ENCODE results near the gene ZNF121. TPM values are rescaled to one million over a fixed set of nuclear protein-coding genes. Genes with fewer than 3 reads are reported as not detected.
"Not testable (repeated sequence)": the region's sequence is repeated elsewhere in the genome, so short reads cannot be mapped to it uniquely, and the experiment has no call there.

ZNF121 gene
- total RNA-seq: 31.5 TPM
- long read RNA-seq, partial matches to known transcripts: 1 of 4 reads
- long read RNA-seq, other reads (novel, unspliced or antisense): 2 of 4 reads

DNA sequence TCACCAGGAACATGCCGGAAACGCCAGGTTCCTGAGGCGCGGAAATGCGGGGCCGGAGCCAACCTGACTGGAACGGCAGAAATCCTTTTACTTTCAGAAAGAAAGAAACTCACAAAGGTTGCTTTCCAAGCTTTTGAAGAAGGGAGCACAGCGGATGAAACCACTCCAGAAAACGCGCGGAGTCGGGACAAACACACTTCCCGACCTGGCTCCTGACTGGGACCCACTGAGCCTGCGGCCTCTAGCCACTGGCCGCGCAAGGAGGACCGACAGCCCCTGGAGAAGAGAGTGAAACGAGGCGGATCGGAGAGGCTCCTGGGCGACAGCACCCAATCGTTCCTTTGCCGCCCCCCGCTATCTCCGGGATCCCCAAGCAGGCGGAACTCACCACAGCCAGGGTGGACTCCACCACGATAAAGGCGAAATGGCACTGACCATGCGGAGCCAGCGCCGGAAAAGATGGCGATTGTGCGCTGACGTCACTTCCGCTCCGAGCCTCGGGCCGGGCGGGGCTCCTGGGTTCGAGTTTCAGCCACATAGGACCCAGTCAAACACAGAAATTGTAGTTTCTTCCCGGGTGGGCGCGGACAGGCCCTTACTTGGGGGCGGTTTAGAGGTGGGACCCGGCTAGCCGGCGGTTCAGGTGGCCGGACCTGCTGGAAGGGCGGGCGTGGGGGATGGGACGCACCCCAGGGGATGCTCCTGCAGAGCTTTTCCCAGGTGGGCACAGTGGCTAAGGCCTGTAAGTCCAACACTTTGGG is at the start of gene ZNF121:
Gene ZNF121, minus strand, starts transcription at position 432 of the 761 bp plus-strand sequence. CDS start 16,407 bp downstream, outside the sequence.
- DNase-seq (ENCODE audit: low spot score): peak; percentile 94

DNA sequence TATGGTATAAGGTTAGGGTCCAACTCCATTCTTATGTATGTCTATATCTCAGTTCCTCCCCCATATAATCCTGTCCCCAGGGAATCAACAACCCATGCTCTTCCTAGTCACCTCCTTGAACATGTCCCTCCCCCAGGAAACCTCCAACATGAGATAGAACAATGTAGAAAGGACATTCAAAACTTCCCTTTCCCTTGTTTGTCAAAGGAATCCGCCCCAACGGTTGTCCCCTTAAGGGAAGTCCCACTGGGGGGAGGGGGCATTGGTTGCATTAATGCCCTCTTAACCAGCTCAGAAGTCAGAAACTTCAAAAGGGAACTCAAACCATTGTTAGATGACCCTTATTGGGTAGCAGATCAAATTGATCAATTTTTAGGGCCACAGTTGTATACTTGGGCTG is 43.6 kb upstream of the ZNF121 start:
- DNase-seq (ENCODE audit: low spot score): no peak

DNA sequence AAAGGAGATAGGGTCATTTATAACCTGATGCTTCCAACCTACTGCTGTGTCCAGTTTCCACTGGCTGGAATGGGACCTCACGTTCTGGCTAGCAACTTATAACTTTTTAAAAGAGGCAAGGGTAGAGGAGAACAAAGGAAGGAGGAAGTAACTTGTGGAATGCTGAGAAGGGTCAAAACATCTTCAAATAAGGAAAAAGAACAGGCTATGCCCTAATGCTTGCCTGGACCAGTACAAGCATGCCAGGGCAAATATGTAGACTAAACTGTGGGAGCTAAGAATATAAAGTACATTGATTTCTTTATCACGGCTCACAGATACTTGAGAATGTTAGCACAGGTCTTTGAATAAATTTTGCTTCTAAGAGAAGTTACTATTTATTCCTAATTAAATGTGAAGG is 38.2 kb upstream of the ZNF121 start:
- DNase-seq (ENCODE audit: low spot score): no peak

DNA sequence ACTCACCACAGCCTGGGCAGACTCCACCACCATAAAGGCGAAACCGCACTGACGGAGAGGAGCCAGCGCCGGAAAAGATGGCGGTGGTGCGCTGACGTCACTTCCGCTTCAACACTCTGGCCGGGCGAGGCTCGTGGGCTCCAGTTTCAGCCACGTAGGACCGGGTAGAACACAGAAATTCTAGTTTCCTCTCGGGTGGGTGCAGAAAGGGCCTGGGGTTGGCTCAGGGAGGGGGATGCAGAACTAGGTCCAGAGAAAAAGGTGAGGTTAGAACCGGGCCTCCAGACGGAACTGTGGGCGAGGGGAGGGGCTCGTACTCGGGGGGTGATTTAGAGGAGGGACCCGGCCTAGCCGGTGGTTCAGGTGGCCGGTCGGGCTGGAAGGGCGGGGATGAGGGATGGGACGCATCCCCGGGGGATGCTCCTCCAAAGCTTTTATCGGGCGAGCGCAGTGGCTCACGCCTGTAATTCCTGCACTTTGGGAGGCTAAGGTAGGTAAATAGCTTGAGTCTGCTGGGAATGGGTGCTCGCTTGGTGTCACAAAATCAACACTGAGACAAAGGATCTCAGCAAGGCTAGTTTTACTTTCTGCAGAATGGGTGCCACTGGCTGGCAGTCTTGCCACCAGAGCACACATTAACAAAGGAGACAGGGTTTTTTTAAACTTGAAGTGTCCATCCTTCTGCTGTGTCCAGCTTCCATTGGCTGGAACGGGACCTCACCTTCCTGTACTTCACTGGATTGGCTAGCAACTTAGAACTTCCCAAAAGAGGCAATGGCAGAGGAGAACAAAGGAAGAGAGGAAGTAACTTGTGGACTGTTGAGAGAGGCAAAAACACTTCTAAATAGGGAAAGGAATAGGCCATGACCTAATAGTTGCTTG is 37.1 kb upstream of the ZNF121 start, which contains the start of gene ZNF561:
Gene ZNF561, minus strand, starts transcription at position 77 of the 882 bp plus-strand sequence. CDS start 1,776 bp downstream, outside the sequence.
- DNase-seq (ENCODE audit: low spot score): peak; percentile 95

DNA sequence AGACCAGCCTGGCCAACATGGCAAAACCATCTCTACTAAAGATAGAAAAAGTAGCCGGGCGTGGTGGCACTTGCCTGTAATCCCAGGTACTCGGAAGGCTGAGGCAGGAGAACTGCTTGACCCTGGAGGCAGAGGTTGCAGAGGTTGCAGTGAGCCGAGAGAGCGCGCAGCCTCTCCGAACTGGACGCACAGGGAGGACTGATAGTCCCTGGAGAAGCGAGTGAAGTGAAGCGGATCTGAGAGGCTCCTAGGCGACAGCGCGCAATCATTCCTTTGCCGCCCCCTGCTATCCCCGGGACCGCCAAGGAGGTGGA is 36.5 kb upstream of the ZNF121 start:
- no peak for DNase-seq (ENCODE audit: low spot score)

DNA sequence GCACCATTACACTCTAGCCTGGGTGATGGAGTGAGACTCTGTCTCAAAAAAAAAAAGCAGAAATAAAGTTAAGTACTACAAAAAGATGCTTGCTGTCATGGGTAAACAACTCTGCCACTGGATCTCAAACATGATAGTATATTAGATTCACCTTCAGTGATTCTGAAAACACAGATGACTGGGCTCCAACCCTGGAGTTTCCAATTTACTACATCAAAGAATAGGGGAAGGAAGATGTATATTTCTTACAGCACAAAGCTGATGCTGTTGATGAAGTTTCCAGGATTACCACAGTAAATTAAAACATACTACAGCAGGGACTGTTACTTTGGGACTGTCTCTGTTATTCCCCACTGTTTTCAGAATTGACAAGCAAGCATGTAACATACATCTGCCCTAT is 31.5 kb upstream of the ZNF121 start:
- no peak for DNase-seq (ENCODE audit: low spot score)

DNA sequence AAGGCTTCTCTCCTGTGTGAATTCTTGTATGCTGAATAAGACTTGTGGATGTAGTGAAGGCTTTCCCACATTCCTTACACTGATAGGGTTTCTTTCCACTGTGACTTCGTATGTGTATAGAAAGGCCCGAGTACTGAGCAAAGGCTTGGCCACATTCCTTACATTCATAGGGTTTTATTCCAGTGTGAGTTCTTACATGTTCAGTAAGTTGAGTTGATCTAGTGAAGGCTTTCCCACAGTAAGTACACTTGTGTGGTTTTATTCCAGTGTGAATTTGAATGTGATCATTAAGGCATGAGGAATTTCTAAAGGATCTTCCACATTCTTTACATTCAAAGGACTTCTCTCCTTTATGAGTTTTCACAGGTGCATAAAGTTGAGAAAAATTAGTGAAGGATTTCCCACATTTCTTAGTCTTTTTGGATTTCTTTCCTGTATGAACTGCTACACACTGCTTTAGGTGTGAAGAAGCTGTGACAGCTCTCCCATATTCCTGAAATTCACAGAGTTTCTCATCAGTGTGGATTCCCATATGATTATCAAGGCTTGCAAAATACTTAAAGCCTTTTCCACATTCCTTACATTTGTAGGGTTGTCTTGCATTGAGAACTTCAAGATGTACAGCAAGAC is 26.3 kb upstream of the ZNF121 start:
- no peak for DNase-seq (ENCODE audit: low spot score)

DNA sequence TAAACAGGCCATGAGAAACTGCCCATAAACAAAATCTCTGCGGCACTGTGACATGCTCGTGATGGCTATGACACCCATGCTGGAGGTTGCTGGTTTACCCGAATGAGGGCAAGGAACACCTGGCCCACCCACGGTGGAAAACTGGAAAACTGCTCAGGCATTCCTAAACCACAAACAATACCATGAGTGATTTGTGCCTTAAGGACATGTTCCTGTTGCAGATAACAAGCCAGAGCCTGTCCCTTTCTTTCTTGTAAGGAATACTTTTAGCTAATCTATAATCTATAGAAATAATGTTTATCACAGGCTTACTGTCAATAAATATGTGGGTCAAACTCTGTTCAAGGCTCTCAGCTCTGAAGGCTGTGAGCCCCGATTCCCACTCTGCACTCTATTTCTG is 24.6 kb upstream of the ZNF121 start:
- no peak for DNase-seq (ENCODE audit: low spot score)

DNA sequence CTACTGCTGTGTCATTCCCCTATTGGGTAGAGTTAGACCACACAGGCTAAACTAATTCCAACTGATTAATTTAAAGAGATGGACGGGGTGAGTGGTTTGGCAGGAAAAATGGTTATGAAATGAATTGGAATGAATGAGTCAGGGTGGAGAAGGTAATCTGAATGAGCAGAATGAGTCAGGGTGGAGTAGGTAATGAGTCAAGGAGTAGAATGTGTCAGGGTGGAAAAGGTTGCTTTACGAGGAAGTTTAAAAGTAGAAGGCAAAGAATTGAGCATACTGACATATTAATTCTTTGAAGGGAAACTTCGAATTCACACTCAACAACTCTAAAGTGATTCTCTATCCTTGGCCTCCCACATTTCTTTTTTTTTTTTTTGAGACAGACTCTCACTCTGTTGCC is 12.7 kb upstream of the ZNF121 start:
- DNase-seq (ENCODE audit: low spot score): no peak

DNA sequence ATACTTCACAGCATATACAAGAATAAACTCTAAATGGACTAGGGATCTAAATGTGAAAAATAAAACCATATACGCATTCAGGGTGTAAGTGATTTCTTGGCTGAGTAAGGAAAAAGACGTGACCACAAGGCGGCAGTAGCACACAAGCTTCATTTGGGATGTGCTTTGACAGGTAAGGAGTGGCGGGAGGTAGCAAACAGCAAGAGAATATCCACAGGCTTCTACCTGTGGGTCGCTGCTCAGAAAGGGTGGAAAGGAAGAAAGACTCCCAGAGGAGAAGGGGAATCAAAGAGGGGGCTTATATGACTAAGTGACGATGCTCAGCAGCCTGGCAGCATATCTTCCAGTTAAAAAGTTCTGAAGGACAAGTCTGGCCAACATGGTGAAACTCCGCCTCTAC is 2.5 kb upstream of the ZNF121 start:
- no peak for DNase-seq (ENCODE audit: low spot score)

DNA sequence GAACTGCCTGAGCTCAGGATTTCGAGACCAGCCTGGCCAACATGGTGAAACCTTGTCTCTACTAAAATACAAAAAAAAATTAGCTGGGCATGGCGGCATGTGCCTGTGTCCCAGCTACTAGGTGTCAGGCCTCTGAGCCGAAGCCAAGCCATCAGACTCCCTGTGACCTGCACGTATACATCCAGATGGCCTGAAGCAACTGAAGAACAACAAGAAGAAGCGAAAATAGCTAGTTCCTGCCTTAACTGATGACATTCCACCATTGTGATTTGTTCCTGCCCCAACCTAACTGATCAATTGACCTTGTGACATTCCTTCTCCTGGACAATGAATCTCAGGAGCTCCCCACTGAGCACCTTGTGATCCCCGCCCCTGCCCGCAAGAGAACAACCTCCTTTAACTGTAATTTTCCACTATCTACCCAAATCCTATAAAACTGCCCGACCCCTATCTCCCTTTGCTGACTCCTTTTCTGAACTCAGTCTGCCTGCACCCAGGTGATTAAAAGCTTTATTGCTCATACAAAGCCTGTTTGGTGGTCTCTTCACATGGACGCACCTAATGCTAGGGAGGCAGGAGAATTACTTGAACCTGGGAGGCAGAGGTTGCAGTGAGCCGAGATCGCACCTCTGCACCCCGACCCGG is 2.1 kb downstream of the ZNF121 start:
- DNase-seq (ENCODE audit: low spot score): not testable (repeated sequence)

DNA sequence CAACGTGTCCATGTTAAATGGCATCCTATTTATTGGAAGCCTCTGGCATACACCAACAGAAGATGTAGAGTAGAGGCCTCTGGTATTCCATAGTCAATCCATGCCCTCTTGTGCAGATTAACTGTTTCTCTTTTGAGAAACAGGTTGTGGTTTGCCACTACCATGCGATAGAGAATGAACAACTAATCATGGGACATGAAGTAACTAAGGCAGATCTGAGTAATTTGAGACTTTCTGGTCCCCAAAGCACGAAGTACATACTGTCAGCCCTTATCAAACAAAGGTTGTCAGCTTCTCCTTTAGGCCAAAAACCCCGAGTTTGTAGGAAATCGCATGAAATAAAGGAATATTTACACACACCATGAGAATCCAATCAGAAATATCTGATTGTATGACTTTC is 3.6 kb downstream of the ZNF121 start:
- no peak for DNase-seq (ENCODE audit: low spot score)

DNA sequence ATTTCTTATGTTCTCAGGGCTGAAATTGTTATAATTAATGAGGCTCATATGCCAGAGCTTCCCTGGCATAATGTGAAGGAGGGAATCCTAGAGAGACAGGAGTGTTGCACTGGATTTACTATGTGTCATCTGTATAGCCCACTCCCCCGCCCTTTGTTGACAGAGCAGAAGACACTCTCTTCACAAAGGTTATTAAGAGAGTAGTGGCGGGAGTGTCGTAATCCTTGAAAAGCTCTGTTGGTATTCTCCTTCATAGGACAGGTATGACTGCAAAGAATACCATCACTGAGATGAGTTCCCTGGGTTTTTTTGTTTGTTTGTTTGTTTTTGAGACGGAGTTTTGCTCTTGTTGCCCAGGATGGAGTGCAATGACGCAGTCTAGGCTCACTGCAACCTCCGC is 14.0 kb downstream of the ZNF121 start:
- DNase-seq (ENCODE audit: low spot score): no peak

DNA sequence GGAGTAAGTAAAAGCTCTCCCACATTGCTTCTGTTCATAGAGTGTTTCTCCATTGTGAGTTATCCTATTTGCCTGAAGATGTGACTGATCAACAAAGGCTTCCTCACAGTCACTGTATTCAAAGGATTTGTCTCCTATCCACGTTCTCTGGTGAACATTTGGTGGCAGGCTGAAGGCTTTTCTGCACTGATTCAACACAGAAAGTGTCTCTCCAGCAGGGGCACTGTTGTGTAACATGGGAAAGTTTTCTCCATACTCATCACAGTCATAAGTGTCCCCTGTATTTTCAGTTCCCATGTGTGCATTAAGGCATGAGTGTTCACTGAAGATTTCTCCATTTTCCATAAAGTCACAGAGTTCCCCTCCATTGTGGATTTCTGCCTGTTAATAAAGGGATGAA is 17.6 kb downstream of the ZNF121 start:
- no peak for DNase-seq (ENCODE audit: low spot score)

DNA sequence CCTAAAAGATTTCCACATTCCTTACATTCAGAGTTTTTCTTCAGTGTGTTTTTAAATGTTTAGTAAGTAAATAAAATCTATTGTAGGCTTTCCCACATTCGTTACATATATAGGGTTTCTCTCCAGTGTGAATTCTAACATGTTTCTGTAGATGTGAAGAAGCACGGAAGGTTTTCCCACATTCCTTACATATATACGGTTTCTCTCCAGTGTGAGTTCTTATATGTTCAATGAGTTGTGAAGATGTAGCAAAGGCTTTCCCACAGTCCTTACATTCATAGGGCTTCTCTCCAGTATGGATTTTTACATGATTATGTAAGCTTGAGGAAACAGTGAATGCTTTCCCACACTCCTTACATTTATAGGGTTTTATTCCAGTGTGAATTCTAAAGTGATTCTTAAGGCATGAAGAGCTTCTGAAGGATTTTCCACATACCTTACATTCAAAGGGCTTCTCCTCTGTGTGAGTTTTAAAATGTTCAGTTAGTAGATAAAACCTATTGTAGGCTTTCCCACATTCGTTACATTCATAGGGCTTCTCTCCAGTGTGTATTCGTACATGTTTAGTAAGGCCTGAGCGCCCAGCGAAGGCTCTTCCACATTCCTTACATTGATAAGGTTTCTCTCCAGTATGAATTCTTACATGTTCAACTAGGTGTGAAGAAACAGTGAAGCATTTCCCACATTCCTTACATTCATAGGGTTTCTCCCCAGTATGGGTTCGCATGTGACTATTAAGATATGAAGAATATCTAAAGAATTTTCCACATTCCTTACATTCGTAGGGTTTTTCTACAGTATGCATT is 18.2 kb downstream of the ZNF121 start:
- DNase-seq (ENCODE audit: low spot score): no peak

DNA sequence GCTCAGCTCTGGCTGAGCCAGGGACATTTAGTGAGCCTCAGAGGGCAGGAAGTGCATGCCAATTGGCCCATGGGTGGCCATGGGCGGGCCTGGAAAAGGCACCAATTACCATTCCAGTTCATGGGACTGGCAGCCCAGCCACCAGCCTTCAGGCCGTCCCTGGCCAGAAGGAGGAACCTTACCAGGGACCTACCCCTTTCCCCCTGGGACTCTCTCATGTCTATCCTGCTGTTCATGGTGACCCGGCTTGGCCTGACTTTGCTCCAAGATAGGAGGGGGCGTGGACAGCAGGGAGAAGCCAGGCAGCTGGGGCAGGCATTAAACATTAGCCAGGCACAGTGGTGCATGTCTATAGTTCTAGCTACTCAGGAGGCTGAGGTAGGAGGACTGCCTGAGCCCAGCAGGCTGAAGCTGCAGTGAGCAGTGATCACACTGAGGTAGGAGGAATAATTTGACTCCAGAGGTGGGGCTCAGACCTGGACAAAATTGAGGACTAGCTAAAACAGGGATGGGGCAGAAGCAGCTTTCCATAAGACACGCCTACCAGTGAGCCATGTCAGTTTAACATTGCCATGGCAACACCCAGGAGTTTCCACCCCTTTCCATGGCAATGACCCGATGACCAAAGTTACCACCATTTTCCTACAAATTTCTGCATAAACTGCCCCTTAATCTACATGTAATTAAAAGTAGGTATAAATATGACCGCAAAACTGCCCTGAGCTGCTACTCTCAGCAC is 31.6 kb downstream of the ZNF121 start:
- DNase-seq (ENCODE audit: low spot score): no peak

DNA sequence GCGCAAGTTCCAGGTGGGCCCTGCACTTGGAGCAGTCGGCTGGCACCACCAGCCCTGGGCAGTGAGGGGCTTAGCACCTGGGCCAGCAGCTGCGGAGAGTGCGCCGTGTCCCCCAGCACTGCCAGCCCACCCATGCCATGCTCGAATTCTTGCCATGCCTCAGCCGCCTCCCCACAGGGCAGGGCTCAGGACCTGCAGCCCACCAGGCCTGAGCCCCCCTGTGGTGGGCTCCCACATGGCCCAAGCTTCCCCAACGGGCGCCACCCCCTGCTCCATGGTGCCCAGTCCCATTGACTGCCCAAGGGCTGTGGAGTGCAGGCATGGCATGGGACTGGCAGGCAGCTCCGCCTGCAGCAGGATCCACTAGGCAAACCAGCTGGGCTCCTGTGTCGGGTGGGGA is 36.4 kb downstream of the ZNF121 start:
- DNase-seq (ENCODE audit: low spot score): no peak

DNA sequence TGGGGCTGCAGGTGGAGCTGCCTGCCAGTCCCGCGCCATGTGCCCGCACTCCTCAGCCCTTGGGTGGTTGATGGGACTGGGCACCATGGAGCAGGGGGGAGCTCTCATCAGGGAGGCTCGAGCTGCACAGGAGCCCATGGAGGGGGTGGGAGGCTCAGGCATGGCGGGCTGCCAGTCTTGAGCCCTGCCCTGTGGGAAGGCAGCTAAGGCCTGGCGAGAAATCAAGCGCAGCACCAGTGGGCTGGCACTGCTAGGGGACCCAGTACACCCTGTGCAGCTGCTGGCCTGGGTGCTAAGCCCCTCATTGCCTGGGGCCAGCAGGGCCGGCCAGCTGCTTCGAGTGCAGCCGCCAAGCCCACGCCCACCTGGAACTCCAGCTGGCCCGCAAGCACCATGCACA is 43.0 kb downstream of the ZNF121 start:
- DNase-seq (ENCODE audit: low spot score): not testable (repeated sequence)

DNA sequence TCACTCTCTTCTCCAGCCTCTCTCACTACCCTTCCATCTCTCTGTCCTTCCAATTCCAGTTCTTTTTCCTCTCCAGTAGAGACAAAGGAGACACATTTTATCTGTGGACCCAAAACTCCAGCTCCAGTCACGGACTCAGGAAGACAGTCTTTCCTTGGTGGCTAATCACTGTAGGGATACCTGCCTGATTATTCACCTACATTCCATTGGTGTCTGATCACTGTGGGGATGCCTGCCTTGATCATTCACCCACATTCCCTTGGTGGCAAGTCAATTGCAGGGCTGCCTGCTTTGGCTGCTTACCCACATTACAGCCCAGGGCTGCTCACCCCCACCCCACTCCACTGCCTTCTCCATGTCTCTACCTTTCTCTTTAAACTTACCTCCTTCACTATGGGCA is 44.4 kb downstream of the ZNF121 start:
- DNase-seq (ENCODE audit: low spot score): not testable (repeated sequence)

DNA sequence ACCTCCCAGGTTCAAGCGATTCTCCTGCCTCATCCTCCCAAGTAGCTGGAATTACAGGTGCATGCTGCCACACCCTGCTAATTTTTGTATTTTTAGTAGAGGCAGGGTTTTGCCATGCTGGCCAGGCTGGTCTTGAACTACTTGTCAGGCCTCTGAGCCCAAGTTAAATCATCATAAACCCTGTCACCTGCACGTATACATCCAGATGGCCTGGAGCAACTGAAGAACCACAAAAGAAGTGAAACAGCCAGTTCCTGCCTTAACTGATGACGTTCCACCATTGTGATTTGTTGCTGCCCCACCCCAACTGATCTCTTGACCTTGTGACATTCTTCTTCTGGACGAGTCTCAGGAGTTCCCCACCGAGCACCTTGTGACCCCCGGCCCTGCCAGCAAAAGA is 45.1 kb downstream of the ZNF121 start:
- not testable (repeated sequence) for DNase-seq (ENCODE audit: low spot score)

Data from mesenteric fat pad (tissue), 1 donor.